Heart left ventricle (tissue), 16 donors: ENCODE data around the gene RHOJ. TPM values are rescaled to one million over a fixed set of nuclear protein-coding genes. Genes with fewer than 3 reads are reported as not detected.

Source experiments
- ATAC-seq, 4 donors: fragments of 200-7000 bp; cut with Tn5 transposase; one replicate each; pipeline ENCODE4 v1.9.1; 2020 to 2022; ENCODE audit warnings: moderate library complexity in 4 of 4, mild to moderate bottlenecking in 3 of 4, moderate number of reproducible peaks in 1 of 4
- DNase-seq, 5 donors: peaks; one replicate each; pipeline ENCODE4 v3.0.0-alpha.2; 2020
- H3K27ac ChIP-seq, 12 donors: fragments of 200-600 bp; sonication (generic) in 4 of 12; one replicate each; pipeline versions ENCODE4 v1.5.0 to v1.8.0; 2016 to 2022; ENCODE audit warnings: mild to moderate bottlenecking in 2 of 12
- H3K27me3 ChIP-seq, 9 donors: fragments of 200-600 bp; sonication (generic) in 2 of 9; one replicate each; pipeline versions ENCODE4 v1.5.1 to v1.8.0; 2016 to 2022; ENCODE audit warnings: mild to moderate bottlenecking in 3 of 9
- H3K36me3 ChIP-seq, 9 donors: fragments of 200-600 bp; sonication (generic) in 2 of 9; one replicate each; pipeline versions ENCODE4 v1.5.0 to v1.8.0; 2018 to 2022; ENCODE audit warnings: mild to moderate bottlenecking in 2 of 9
- H3K4me1 ChIP-seq, 12 donors: fragments of 200-600 bp; sonication (generic) in 4 of 12; one replicate each; pipeline versions ENCODE4 v1.5.0 to v1.8.0; 2016 to 2022; ENCODE audit warnings: mild to moderate bottlenecking in 3 of 12
- H3K4me3 ChIP-seq, 12 donors: fragments of 200-600 bp; sonication (generic) in 4 of 12; one replicate each; pipeline versions ENCODE4 v1.5.0 to v1.8.0; 2017 to 2022; ENCODE audit warnings: mild to moderate bottlenecking in 9 of 12, moderate library complexity in 4 of 12
- H3K9me3 ChIP-seq, 12 donors: fragments of 200-600 bp; sonication (generic) in 4 of 12; one replicate each; pipeline versions ENCODE4 v1.5.0 to v1.8.0; 2016 to 2022; ENCODE audit warnings: mild to moderate bottlenecking in 1 of 12
- CTCF ChIP-seq, 12 donors: fragments of 200-600 bp; sonication (generic) in 4 of 12; IDR thresholded peaks; one replicate each; pipeline versions ENCODE4 v1.5.0 to v1.8.0; 2018 to 2022; ENCODE audit warnings: antibody characterized with exemption in 12 of 12, mild to moderate bottlenecking in 5 of 12
- POLR2A ChIP-seq, 2 donors: fragments of 450-650 bp; IDR thresholded peaks; one replicate each; pipeline ENCODE4 v1.6.1; 2017; ENCODE audit warnings: antibody characterized with exemption in 2 of 2, mild to moderate bottlenecking in 2 of 2, moderate library complexity in 2 of 2
- WGBS, 4 donors: extraction: QIAGEN DNeasy Blood & Tissue Kit in 2 of 4; methylation state at CpG; one replicate each; pipeline versions ENCODE4 v1.1.5 to v1.1.7; 2013 to 2018; 5-methylcytosine and 5-hydroxymethylcytosine counted together
- intact Hi-C, 10 donors: fragments of 100-400 bp; cut with DNase I; formaldehyde crosslinking; loops; one replicate each; pipeline versions ENCODE4 v1.11.1 to v1.14.2; 2022
- polyA plus RNA-seq, 2 donors: library from polyadenylated mRNA; stranded (reverse); fragments of 200-250 nt; gene quantifications; one replicate each; pipeline ENCODE4 v1.2.3, GENCODE V29; 2013
- total RNA-seq, 9 donors: library from RNA; depleted of rRNA in 2 of 9; stranded (reverse); fragments of >200 nt in 2 of 9; fragmentation: NEBNext Ultra II Directional in 3 of 9; extraction: Animal tissue kit (Norgen Biotek cat#: 25700) in 3 of 9; gene quantifications; one replicate each; pipeline versions ENCODE4 v1.1.0 to v1.2.4, GENCODE V29; 2016 to 2023
- donor health status: ischemic (EF 13 %, LVEDD 7.1; RV severe dilation, severe dysfunction).
- donor health status: healthy with polysubstance abuse.
- donor health status: DM: no; HTN: yes; CAD: no.
- donor health status: DM: no; HTN: no; CAD: no.
- donor health status: ischemic (EF 25% LVEDD 6.9; RV normal size, moderate dysfunction).
- donor health status: ischemic (EF 25% LVEDD 5.7; RV mildly dilated, moderate dysfunction).
- donor health status: healthy.
- donor health status: DM: yes; HTN: yes; CAD: no.
- donor health status: ischemic (EF 35%, LVEDD 5.7; RV mildly dilated, moderate dysfunction).
- donor health status: nonischemic (EF 11% LVEDD 7.7; RV severe dilation, severe dysfunction).
- donor health status: DM: yes; HTN: yes; CAD: no.
- donor health status: PGD.
- donor health status: ischemic (EF 29% LVEDD 5.4; RV normal size, mild dysfunction).
- donor health status: nonischemic (EF 23%, LVEDD 6.1; RV moderate dilation, normal function).

Gene RHOJ
- total and polyA plus RNA-seq, 11 donors = 6.5 to 26.0 (median 10.6) TPM

- ATAC-seq (peak in 1 of 4 donors; percentile 16), DNase-seq (no peak)
- peaks cover 0 to 21% (median 10%) of the 10 kb centered on the region in 12 donors for H3K4me1 ChIP-seq
- peaks cover 0 to 25% (median 7%) of the 10 kb centered on the region in 9 donors for H3K36me3 ChIP-seq
- H3K4me3 ChIP-seq = no peak overlapping the region
- no peak for TF ChIP-seq POLR2A (IDR thresholded peaks at IDR 0.05)
- no peak for TF ChIP-seq CTCF (IDR thresholded peaks at IDR 0.05)
- WGBS, 4 donors = 65 to 73% (median 70%) methylated on average over 5 of the region's 5 CpGs
- H3K9me3 ChIP-seq = peaks cover 0 to 6% (median 0%) of the 10 kb centered on the region in 12 donors
- intact Hi-C loops = no loop called here
- peak overlapping the region in 8 of 12 donors; percentile 2 to 44 (median 35) for H3K27ac ChIP-seq
- H3K27me3 ChIP-seq = no peaks in the 10 kb centered on the region
Measured at GRCh38 chr14:63214417-63215196, 10.4 kb downstream of the RHOJ start.

GRCh38 chr14:63220526-63220925 is 16.3 kb downstream of the RHOJ start:
- Histone ChIP-seq H3K27me3 (no peaks in the 10 kb centered on the region), H3K27ac (no peak overlapping the region), H3K9me3 (no peaks in the 10 kb centered on the region), H3K4me1 (peaks cover 0 to 10% (median 0%) of the 10 kb centered on the region in 12 donors), H3K36me3 (peaks cover 0 to 6% (median 0%) of the 10 kb centered on the region in 9 donors), H3K4me3 (no peak overlapping the region)
- DNase-seq = no peak
- ATAC-seq = no peak
- intact Hi-C loops = no loop called here
- 68 to 84% (median 78%) methylated on average over 3 of the region's 3 CpGs for WGBS, 4 donors
- TF ChIP-seq CTCF (IDR thresholded peaks at IDR 0.05) (no peak), POLR2A (IDR thresholded peaks at IDR 0.05) (no peak)

- H3K4me1 ChIP-seq = peaks cover 0 to 27% (median 1%) of the 10 kb centered on the region in 12 donors
- H3K27me3 ChIP-seq = no peaks in the 10 kb centered on the region
- TF ChIP-seq CTCF (IDR thresholded peaks at IDR 0.05) = no peak
- TF ChIP-seq POLR2A (IDR thresholded peaks at IDR 0.05) = no peak
- peaks cover 0 to 6% (median 0%) of the 10 kb centered on the region in 9 donors for H3K36me3 ChIP-seq
- DNase-seq (no peak), ATAC-seq (no peak)
- no peak overlapping the region for H3K27ac ChIP-seq
- H3K9me3 ChIP-seq = peaks cover 0 to 3% (median 0%) of the 10 kb centered on the region in 12 donors
- no peak overlapping the region for H3K4me3 ChIP-seq
- WGBS, 4 donors = 78 to 80% (median 78%) methylated on average over 3 of the region's 3 CpGs
- intact Hi-C loops = no loop called here
Measured at GRCh38 chr14:63223596-63223995, 19.4 kb downstream of the RHOJ start.

GRCh38 chr14:63224196-63224595 is 20.0 kb downstream of the RHOJ start:
- ATAC-seq = no peak
- H3K4me1 ChIP-seq = peaks cover 0 to 33% (median 4%) of the 10 kb centered on the region in 12 donors
- WGBS, 4 donors = 29 to 44% (median 39%) methylated on average over 4 of the region's 4 CpGs
- H3K4me3 ChIP-seq = no peak overlapping the region
- TF ChIP-seq CTCF (IDR thresholded peaks at IDR 0.05) = no peak
- no peak for TF ChIP-seq POLR2A (IDR thresholded peaks at IDR 0.05)
- H3K27me3 ChIP-seq = no peaks in the 10 kb centered on the region
- peaks cover 0 to 6% (median 0%) of the 10 kb centered on the region in 9 donors for H3K36me3 ChIP-seq
- no peak overlapping the region for H3K27ac ChIP-seq
- intact Hi-C loops = no loop called here
- peaks cover 0 to 9% (median 0%) of the 10 kb centered on the region in 12 donors for H3K9me3 ChIP-seq
- no peak for DNase-seq
